Endothelial cell (in vitro differentiated cells): ENCODE measurements around the gene CMTM7. TPM values are rescaled to one million over a fixed set of nuclear protein-coding genes. Genes with fewer than 3 reads are reported as not detected.

Experiments used
- DNase-seq: peaks from one replicate; pipeline ENCODE4 v3.0.0; 2021; ENCODE audit warnings: low spot score
- H3K27ac Mint-ChIP-seq: one replicate; pipeline ENCODE4 v1.8.0; 2021; ENCODE audit warnings: mixed read lengths, inconsistent platforms; ENCODE audit not compliant: unreplicated experiment
- H3K27me3 Mint-ChIP-seq: one replicate; pipeline ENCODE4 v1.8.0; 2021; ENCODE audit warnings: mild to moderate bottlenecking, moderate library complexity, mixed read lengths, inconsistent platforms; ENCODE audit not compliant: unreplicated experiment
- H3K36me3 Mint-ChIP-seq: one replicate; pipeline ENCODE4 v1.8.0; 2021; ENCODE audit warnings: mild to moderate bottlenecking, low read depth, mixed read lengths, inconsistent platforms; ENCODE audit not compliant: unreplicated experiment
- H3K4me1 Mint-ChIP-seq: one replicate; pipeline ENCODE4 v1.8.0; 2021; ENCODE audit warnings: mild to moderate bottlenecking, mixed read lengths, inconsistent platforms; ENCODE audit not compliant: unreplicated experiment
- H3K4me3 Mint-ChIP-seq: one replicate; pipeline ENCODE4 v1.8.0; 2021; ENCODE audit warnings: mild to moderate bottlenecking, mixed read lengths, inconsistent platforms; ENCODE audit not compliant: unreplicated experiment
- H3K9me3 Mint-ChIP-seq: one replicate; pipeline ENCODE4 v1.8.0; 2021; ENCODE audit warnings: mixed read lengths, inconsistent platforms; ENCODE audit not compliant: unreplicated experiment
- CTCF ChIP-seq: fragments of 200-600 bp; sonication (generic); IDR thresholded peaks from one replicate; pipeline ENCODE4 v1.5.0; 2021; ENCODE audit warnings: antibody characterized with exemption; ENCODE audit not compliant: unreplicated experiment
- total RNA-seq: library from RNA; stranded (reverse); fragmentation: NEBNext Ultra II Directional; extraction: Animal tissue kit (Norgen Biotek cat#: 25700); gene quantifications from one replicate; pipeline ENCODE4 v1.2.1, GENCODE V29; 2021; ENCODE audit not compliant: unreplicated experiment

CMTM7 gene
- total RNA-seq, 1 donor from 2014 or later = 54.4 TPM

GRCh38 chr3:32499585-32499984 lies 107.9 kb downstream of the CMTM7 start:
- Mint-ChIP-seq H3K9me3 (no peaks in the 10 kb centered on the region), H3K36me3 (peaks cover 19% of the 10 kb centered on the region), H3K27ac (no peak overlapping the region), H3K4me3 (no peak overlapping the region), H3K4me1 (peaks cover 52% of the 10 kb centered on the region), H3K27me3 (peaks cover 9% of the 10 kb centered on the region)
- DNase-seq = no peak
- no peak for TF ChIP-seq CTCF

GRCh38 chr3:32500231-32500630 lies 108.6 kb downstream of the CMTM7 start:
- H3K9me3 Mint-ChIP-seq = no peaks in the 10 kb centered on the region
- peak overlapping the region; percentile 11 for H3K27ac Mint-ChIP-seq

GRCh38 chr3:32500880-32501782 lies 109.5 kb downstream of the CMTM7 start:
- Mint-ChIP-seq H3K36me3 (peaks cover 19% of the 10 kb centered on the region), H3K9me3 (no peaks in the 10 kb centered on the region), H3K4me1 (peaks cover 46% of the 10 kb centered on the region), H3K27me3 (peaks cover 9% of the 10 kb centered on the region), H3K4me3 (peak overlapping the region; percentile 100), H3K27ac (peak overlapping the region; percentile 82)
- DNase-seq = no peak
- TF ChIP-seq CTCF = no peak

More at GRCh38 chr3:32500231-32500630, 108.6 kb downstream of the CMTM7 start:
- Mint-ChIP-seq H3K4me3 (peak overlapping the region; percentile 100), H3K27me3 (peaks cover 9% of the 10 kb centered on the region), H3K36me3 (peaks cover 19% of the 10 kb centered on the region), H3K4me1 (peaks cover 49% of the 10 kb centered on the region)
- no peak for TF ChIP-seq CTCF
- DNase-seq = no peak

GRCh38 chr3:32501783-32502117 lies 110.1 kb downstream of the CMTM7 start:
- H3K27me3 Mint-ChIP-seq = peaks cover 9% of the 10 kb centered on the region
- H3K27ac Mint-ChIP-seq = peak overlapping the region; percentile 100
- H3K36me3 Mint-ChIP-seq = peaks cover 16% of the 10 kb centered on the region
- no peaks in the 10 kb centered on the region for H3K9me3 Mint-ChIP-seq
- TF ChIP-seq CTCF = no peak
- H3K4me1 Mint-ChIP-seq = peaks cover 43% of the 10 kb centered on the region
- DNase-seq = no peak
- peak overlapping the region; percentile 100 for H3K4me3 Mint-ChIP-seq

GRCh38 chr3:32502118-32502945 lies 110.7 kb downstream of the CMTM7 start, which contains the start of gene CMTM6:
Gene CMTM6, minus strand, starts transcription at chr3:32502852. Its CDS starts 107 bp downstream, at chr3:32502745.
- Mint-ChIP-seq H3K4me3 (peak within 1 kb of the TSS; percentile 100), H3K9me3 (no peaks in the 10 kb centered on the region), H3K4me1 (peaks cover 47% of the 10 kb centered on the region), H3K36me3 (peaks cover 14% of the 10 kb centered on the region), H3K27me3 (peaks cover 9% of the 10 kb centered on the region), H3K27ac (peak within 1 kb of the TSS; percentile 100)
- no peak for TF ChIP-seq CTCF
- DNase-seq = peak; percentile 70
